ENCODE data around the gene RIPOR3. TPM values are rescaled to one million over a fixed set of nuclear protein-coding genes. Genes with fewer than 3 reads are reported as not detected.

RIPOR3 gene
- total and polyA plus RNA-seq, 4 donors, result 4.3 to 9.9 (median 7.7) TPM

- H3K27ac ChIP-seq (ENCODE audit: low read depth in 1 of 2, low read length in 1 of 2), result peak overlapping the region in 1 of 2 donors; percentile 66
- no peaks in the 10 kb centered on the region for H3K27me3 ChIP-seq (ENCODE audit: control insufficient read depth in 3 of 3, insufficient read depth in 3 of 3, low read length in 2 of 3)
- TF ChIP-seq, protein P1, sequence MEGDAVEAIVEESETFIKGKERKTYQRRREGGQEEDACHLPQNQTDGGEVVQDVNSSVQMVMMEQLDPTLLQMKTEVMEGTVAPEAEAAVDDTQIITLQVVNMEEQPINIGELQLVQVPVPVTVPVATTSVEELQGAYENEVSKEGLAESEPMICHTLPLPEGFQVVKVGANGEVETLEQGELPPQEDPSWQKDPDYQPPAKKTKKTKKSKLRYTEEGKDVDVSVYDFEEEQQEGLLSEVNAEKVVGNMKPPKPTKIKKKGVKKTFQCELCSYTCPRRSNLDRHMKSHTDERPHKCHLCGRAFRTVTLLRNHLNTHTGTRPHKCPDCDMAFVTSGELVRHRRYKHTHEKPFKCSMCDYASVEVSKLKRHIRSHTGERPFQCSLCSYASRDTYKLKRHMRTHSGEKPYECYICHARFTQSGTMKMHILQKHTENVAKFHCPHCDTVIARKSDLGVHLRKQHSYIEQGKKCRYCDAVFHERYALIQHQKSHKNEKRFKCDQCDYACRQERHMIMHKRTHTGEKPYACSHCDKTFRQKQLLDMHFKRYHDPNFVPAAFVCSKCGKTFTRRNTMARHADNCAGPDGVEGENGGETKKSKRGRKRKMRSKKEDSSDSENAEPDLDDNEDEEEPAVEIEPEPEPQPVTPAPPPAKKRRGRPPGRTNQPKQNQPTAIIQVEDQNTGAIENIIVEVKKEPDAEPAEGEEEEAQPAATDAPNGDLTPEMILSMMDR (IDR thresholded peaks at IDR 0.05; ENCODE audit: control extremely low read depth, extremely low read depth), result no peak
- no peak overlapping the region for H3K9ac ChIP-seq (ENCODE audit: insufficient read depth in 1 of 2, low read length in 2 of 2)
- peaks cover 0 to 10% (median 0%) of the 10 kb centered on the region in 5 donors for H3K4me1 ChIP-seq (ENCODE audit: control insufficient read depth in 5 of 5, insufficient read depth in 5 of 5, low read length in 5 of 5)
- peak; percentile 35 for ATAC-seq (ENCODE audit: insufficient read depth, low FRiP score)
- H3K36me3 ChIP-seq (ENCODE audit: control insufficient read depth in 4 of 4, insufficient read depth in 4 of 4, low read length in 4 of 4), result no peaks in the 10 kb centered on the region
- DNase-seq, result no peak
- no peak overlapping the region for H3K4me3 ChIP-seq
- H3K9me3 ChIP-seq (ENCODE audit: control insufficient read depth in 4 of 4, insufficient read depth in 3 of 4, low read length in 3 of 4), result no peaks in the 10 kb centered on the region
- 71 to 84% methylated on average over 10 of the region's 10 CpGs for WGBS, 2 donors
These were observed 28.1 kb downstream of the RIPOR3 start for GRCh38 chr20:50663095-50663821.

GRCh38 chr20:50659975-50660670 is 31.2 kb downstream of the RIPOR3 start:
- H3K27me3 ChIP-seq (ENCODE audit: control insufficient read depth in 3 of 3, insufficient read depth in 3 of 3, low read length in 2 of 3), result no peaks in the 10 kb centered on the region
- peak overlapping the region in 1 of 2 donors; percentile 57 for H3K27ac ChIP-seq (ENCODE audit: low read depth in 1 of 2, low read length in 1 of 2)
- peaks cover 0 to 11% (median 6%) of the 10 kb centered on the region in 5 donors for H3K4me1 ChIP-seq (ENCODE audit: control insufficient read depth in 5 of 5, insufficient read depth in 5 of 5, low read length in 5 of 5)
- WGBS, 2 donors, result 87 to 88% methylated on average over 6 of the region's 6 CpGs
- no peak overlapping the region for H3K4me3 ChIP-seq
- no peak for ATAC-seq (ENCODE audit: insufficient read depth, low FRiP score)
- H3K9ac ChIP-seq (ENCODE audit: insufficient read depth in 1 of 2, low read length in 2 of 2), result no peak overlapping the region
- no peak for DNase-seq
- TF ChIP-seq, protein P1 (IDR thresholded peaks at IDR 0.05; ENCODE audit: control extremely low read depth, extremely low read depth), result no peak
- no peaks in the 10 kb centered on the region for H3K36me3 ChIP-seq (ENCODE audit: control insufficient read depth in 4 of 4, insufficient read depth in 4 of 4, low read length in 4 of 4)
- no peaks in the 10 kb centered on the region for H3K9me3 ChIP-seq (ENCODE audit: control insufficient read depth in 4 of 4, insufficient read depth in 3 of 4, low read length in 3 of 4)

- H3K4me1 ChIP-seq (ENCODE audit: control insufficient read depth in 5 of 5, insufficient read depth in 5 of 5, low read length in 5 of 5), result peaks cover 0 to 15% (median 6%) of the 10 kb centered on the region in 5 donors
- H3K27ac ChIP-seq (ENCODE audit: low read depth in 1 of 2, low read length in 1 of 2), result peak overlapping the region in 1 of 2 donors; percentile 34
- TF ChIP-seq, protein P1 (IDR thresholded peaks at IDR 0.05; ENCODE audit: control extremely low read depth, extremely low read depth), result no peak
- no peak for ATAC-seq (ENCODE audit: insufficient read depth, low FRiP score)
- H3K27me3 ChIP-seq (ENCODE audit: control insufficient read depth in 3 of 3, insufficient read depth in 3 of 3, low read length in 2 of 3), result no peaks in the 10 kb centered on the region
- no peak overlapping the region for H3K4me3 ChIP-seq
- DNase-seq, result no peak
- no peak overlapping the region for H3K9ac ChIP-seq (ENCODE audit: insufficient read depth in 1 of 2, low read length in 2 of 2)
- WGBS, 2 donors, result 62 to 81% methylated on average over 10 of the region's 10 CpGs
- H3K36me3 ChIP-seq (ENCODE audit: control insufficient read depth in 4 of 4, insufficient read depth in 4 of 4, low read length in 4 of 4), result no peaks in the 10 kb centered on the region
- no peaks in the 10 kb centered on the region for H3K9me3 ChIP-seq (ENCODE audit: control insufficient read depth in 4 of 4, insufficient read depth in 3 of 4, low read length in 3 of 4)
These were observed 32.5 kb downstream of the RIPOR3 start for GRCh38 chr20:50658804-50659380.

Measured in lung (tissue), 12 donors.